HCT116 (cell line): ENCODE measurements around the gene SARNP. TPM values are rescaled to one million over a fixed set of nuclear protein-coding genes. Genes with fewer than 3 reads are reported as not detected.

Source experiments
- ATAC-seq: fragments of 200-7000 bp; cut with Tn5 transposase; 2 replicates; pipeline ENCODE4 v1.9.1; 2020; ENCODE audit warnings: mild to moderate bottlenecking, moderate library complexity
- BruUV-seq: library from RNA; stranded (reverse); fragments of 400-500 nt; replicated peaks from 2 replicates; lab custom pipeline; 2021; lab: Mats Ljungman, UMichigan
- CTCF ChIA-PET: fragments of 300-600 bp; sonication (Branson Sonifier 250); formaldehyde crosslinking; loops from one replicate; lab custom pipeline; 2021; ENCODE audit warnings: antibody characterized with exemption; lab: Charles Lee
- POLR2A ChIA-PET: fragments of 300-600, 350-600 bp; sonication (Branson Sonifier 250); formaldehyde crosslinking; loops from one replicate; lab custom pipeline; 2021; ENCODE audit warnings: antibody characterized with exemption; lab: Charles Lee
- RAD21 ChIA-PET, 2 experiments: fragments of 300-600 bp; sonication (Branson Sonifier 250); formaldehyde crosslinking; loops; one replicate each; lab custom pipeline; 2023; ENCODE audit warnings: low total read pairs in 2 of 2; ENCODE audit not compliant: uncharacterized antibody in 2 of 2, unreplicated experiment in 2 of 2, low non-redundant PET in 1 of 2; lab: Charles Lee
- DNase-seq: peaks from one replicate; pipeline ENCODE4 v3.0.0-alpha.2; 2010; ENCODE audit warnings: low read depth, low spot score
- H2AFZ ChIP-seq: fragments of 200-600 bp; shearing (Covaris generic), sonication (generic); 2 replicates; pipeline ENCODE4 v1.6.1; 2017; ENCODE audit warnings: low read depth, mixed run types, mixed read lengths, antibody characterized with exemption, low read length; ENCODE audit not compliant: poor library complexity, severe bottlenecking
- H3K27ac ChIP-seq: 2 replicates; pipeline ENCODE4 v1.5.1; 2012; ENCODE audit warnings: low read depth, low read length
- H3K27me3 ChIP-seq: fragments of 200-600 bp; sonication (generic); 2 replicates; pipeline ENCODE4 v1.6.1; 2016; ENCODE audit warnings: mixed run types, low read length, mixed read lengths; ENCODE audit not compliant: insufficient read depth
- H3K36me3 ChIP-seq, 2 experiments: fragments of 200-500 bp in 1 of 2; fragments of 200-600 bp in 1 of 2; sonication (Bioruptor generic) in 1 of 2; sonication (generic) in 1 of 2; 2 replicates each; pipeline versions ENCODE4 v1.5.1 to v1.6.1; 2014 to 2016; ENCODE audit warnings: low read length in 2 of 2, inconsistent platforms in 1 of 2, mixed read lengths in 1 of 2, mixed run types in 1 of 2; ENCODE audit not compliant: insufficient read depth in 2 of 2, control insufficient read depth in 1 of 2
- H3K4me1 ChIP-seq, 2 experiments: fragments of 200-600 bp in 1 of 2; sonication (generic) in 1 of 2; 2 replicates each; pipeline versions ENCODE4 v1.5.1 to v1.6.1; 2012 to 2017; ENCODE audit warnings: low read length in 2 of 2, inconsistent platforms in 1 of 2, mild to moderate bottlenecking in 1 of 2, mixed read lengths in 1 of 2, mixed run types in 1 of 2, moderate library complexity in 1 of 2; ENCODE audit not compliant: insufficient read depth in 2 of 2, control insufficient read depth in 1 of 2
- H3K4me2 ChIP-seq: fragments of 200-600 bp; sonication (generic); 2 replicates; pipeline ENCODE4 v1.6.1; 2017; ENCODE audit warnings: mixed run types, low read length, mixed read lengths
- H3K4me3 ChIP-seq, 2 experiments: fragments of 200-600 bp in 1 of 2; sonication (generic) in 1 of 2; replicated peaks in 1 of 2; 2 replicates each; pipeline ENCODE4 v1.5.1; 2011 to 2016; ENCODE audit warnings: low read length in 2 of 2, control low read depth in 1 of 2, low read depth in 1 of 2, mild to moderate bottlenecking in 1 of 2, mixed read lengths in 1 of 2, mixed run types in 1 of 2
- H3K79me2 ChIP-seq: fragments of 200-600 bp; sonication (generic); 2 replicates; pipeline ENCODE4 v1.6.1; 2017; ENCODE audit warnings: mild to moderate bottlenecking, mixed run types, low read length, moderate library complexity, mixed read lengths; ENCODE audit not compliant: insufficient read depth
- H3K9ac ChIP-seq: fragments of 200-600 bp; sonication (generic); 2 replicates; pipeline ENCODE4 v1.6.1; 2016; ENCODE audit warnings: low read length, mixed read lengths
- H3K9me2 ChIP-seq: fragments of 200-600 bp; sonication (generic), shearing (Covaris generic); 2 replicates; pipeline ENCODE4 v1.6.1; 2017; ENCODE audit warnings: mixed run types, mild to moderate bottlenecking, moderate library complexity; ENCODE audit not compliant: insufficient read depth
- H3K9me3 ChIP-seq, 2 experiments: fragments of 200-500 bp in 1 of 2; fragments of 200-600 bp in 1 of 2; sonication (Bioruptor generic) in 1 of 2; sonication (generic) in 1 of 2; 2 replicates each; pipeline ENCODE4 v1.6.1; 2014 to 2017; ENCODE audit warnings: low read length in 2 of 2, mixed read lengths in 2 of 2, inconsistent platforms in 1 of 2, low read depth in 1 of 2, mild to moderate bottlenecking in 1 of 2, mixed run types in 1 of 2, moderate library complexity in 1 of 2; ENCODE audit not compliant: control insufficient read depth in 1 of 2, insufficient read depth in 1 of 2
- H4K20me1 ChIP-seq: fragments of 200-600 bp; sonication (generic), shearing (Covaris generic); 2 replicates; pipeline ENCODE4 v1.6.1; 2017; ENCODE audit warnings: mixed run types, mild to moderate bottlenecking, moderate library complexity; ENCODE audit not compliant: insufficient read depth
- CBX3 ChIP-seq: IDR thresholded peaks from 2 replicates; pipeline ENCODE4 v1.6.1; 2012; ENCODE audit warnings: low read depth
- EGR1 ChIP-seq: IDR thresholded peaks from 2 replicates; pipeline ENCODE4 v1.6.1; 2012; ENCODE audit warnings: low read depth
- FOSL1 ChIP-seq: IDR thresholded peaks from 2 replicates; pipeline ENCODE4 v1.6.1; 2012; ENCODE audit warnings: low read depth
- JUND ChIP-seq: IDR thresholded peaks from 2 replicates; pipeline ENCODE4 v1.6.1; 2012
- RAD21 ChIP-seq: IDR thresholded peaks from 2 replicates; pipeline ENCODE4 v1.6.1; 2012; ENCODE audit warnings: low read depth, mild to moderate bottlenecking
- ZBTB33 ChIP-seq: IDR thresholded peaks from 2 replicates; pipeline ENCODE4 v1.6.1; 2011; ENCODE audit warnings: mild to moderate bottlenecking, low read length, moderate library complexity; ENCODE audit not compliant: insufficient replicate concordance; ENCODE audit errors: extremely low read depth
- intact Hi-C: fragments of 100-400 bp; cut with micrococcal nuclease; formaldehyde crosslinking; loops from 2 replicates; pipeline ENCODE4 v1.10.0; 2022
- total RNA-seq: library from RNA; stranded (reverse); gene quantifications from one replicate; pipeline ENCODE4 v1.2.1, GENCODE V29; 2021; ENCODE audit not compliant: unreplicated experiment

Gene SARNP
- total RNA-seq, 1 experiment from 2014 or later = 82.4 TPM

- no peak for ATAC-seq
- CTCF ChIA-PET = no interaction called here
These were observed 72.0 kb downstream of the SARNP start for GRCh38 chr12:55745361-55746173.

More at GRCh38 chr12:55745361-55746173, 72.0 kb downstream of the SARNP start:
- H3K79me2 ChIP-seq = peaks cover 3% of the 10 kb centered on the region; the same call in 1 of the 2 replicates
- no peak for DNase-seq
- H3K27ac ChIP-seq = no peak overlapping the region
- peaks cover 7 to 27% of the 10 kb centered on the region in 2 experiments for H3K4me1 ChIP-seq
- H4K20me1 ChIP-seq = no peaks in the 10 kb centered on the region
- RAD21 ChIA-PET = no interaction called here
- no peaks in the 10 kb centered on the region for H3K9me3 ChIP-seq
- intact Hi-C loops = no loop called here
- POLR2A ChIA-PET = interaction anchor here (1.3 kb wide), 1 partner anchor 84 kb away, joined by 4 read pairs; the partner anchor contains the start of gene DNAJC14
- H3K9me2 ChIP-seq = no peaks in the 10 kb centered on the region
- TF ChIP-seq FOSL1 (no peak), JUND (no peak), ZBTB33 (no peak), RAD21 (no peak), CBX3 (no peak), EGR1 (no peak)
- no peak overlapping the region for H2AFZ ChIP-seq
- H3K36me3 ChIP-seq = no peaks in the 10 kb centered on the region
- no peak overlapping the region for H3K4me2 ChIP-seq
- no peak overlapping the region for H3K4me3 ChIP-seq
- no peak overlapping the region for H3K9ac ChIP-seq
- H3K27me3 ChIP-seq = no peaks in the 10 kb centered on the region
- BruUV-seq = no TSS peak
